H1 (cell line): Measurements from ENCODE around the gene PDK2. TPM values are rescaled to one million over a fixed set of nuclear protein-coding genes. Genes with fewer than 3 reads are reported as not detected.
A peak's percentile ranks its signal among the peaks of the same experiment; 100 is the strongest.

Experiments used
- CTCF ChIA-PET: fragments of 300-600 bp; sonication (Branson Sonifier 250); formaldehyde crosslinking; loops from one replicate; lab custom pipeline; 2021; ENCODE audit not compliant: partially characterized antibody; lab: Charles Lee
- POLR2A ChIA-PET: fragments of 300-600 bp; sonication (Branson Sonifier 250); formaldehyde crosslinking; loops from one replicate; lab custom pipeline; 2021; ENCODE audit warnings: inconsistent platforms; ENCODE audit not compliant: partially characterized antibody; lab: Charles Lee
- DNase-seq, 2 experiments: peaks; one replicate each; pipeline versions ENCODE4 v3.0.0 to v3.0.0-alpha.2; 2010 to 2022; ENCODE audit warnings: low spot score in 2 of 2, low read depth in 1 of 2, mixed read lengths in 1 of 2
- FAIRE-seq: peaks from 2 replicates; lab custom pipeline; 2011; peaks lifted over from hg19 to GRCh38; lab: Jason Lieb, UNC
- H2AFZ ChIP-seq: 2 replicates; pipeline ENCODE4 v1.8.1; 2012; ENCODE audit warnings: low read length, inconsistent platforms
- H2AK5ac ChIP-seq: 2 replicates; pipeline ENCODE4 v1.6.1; 2013; ENCODE audit warnings: low read depth, low read length
- H2BK120ac ChIP-seq: replicated peaks from 2 replicates; pipeline ENCODE3; 2013; ENCODE audit warnings: low read depth, low read length, inconsistent platforms
- H2BK12ac ChIP-seq: 2 replicates; pipeline ENCODE4 v1.6.1; 2013; ENCODE audit warnings: low read depth, low read length
- H2BK15ac ChIP-seq: 2 replicates; pipeline ENCODE4 v1.6.1; 2013; ENCODE audit warnings: low read length
- H2BK20ac ChIP-seq: 2 replicates; pipeline ENCODE4 v1.6.1; 2013; ENCODE audit warnings: low read length
- H2BK5ac ChIP-seq: 2 replicates; pipeline ENCODE4 v1.6.1; 2013; ENCODE audit warnings: low read depth, low read length
- H3K14ac ChIP-seq: 2 replicates; pipeline ENCODE4 v1.6.1; 2013; ENCODE audit warnings: inconsistent platforms; ENCODE audit not compliant: insufficient read length
- H3K18ac ChIP-seq: 2 replicates; pipeline ENCODE4 v1.6.1; 2013; ENCODE audit warnings: low read length; ENCODE audit errors: extremely low read depth
- H3K23ac ChIP-seq: 2 replicates; pipeline ENCODE4 v1.6.1; 2013; ENCODE audit warnings: inconsistent platforms; ENCODE audit not compliant: insufficient read length
- H3K23me2 ChIP-seq: 2 replicates; pipeline ENCODE4 v1.6.1; 2013; ENCODE audit warnings: low read depth, low read length
- H3K27ac ChIP-seq: 2 replicates; pipeline ENCODE4 v1.6.1; 2011; ENCODE audit warnings: low read depth, low read length, inconsistent platforms
- H3K27me3 ChIP-seq, 4 experiments: replicated peaks in 1 of 4; 1 replicate in 1 of 4; 2 replicates in 3 of 4; pipeline versions ENCODE4 v1.6.1 to v1.8.1; 2011 to 2013; ENCODE audit warnings: low read length in 3 of 4, mild to moderate bottlenecking in 3 of 4, inconsistent platforms in 2 of 4, mixed read lengths in 2 of 4, moderate library complexity in 1 of 4; ENCODE audit not compliant: control insufficient read depth in 3 of 4, insufficient read depth in 3 of 4; ENCODE audit errors: extremely low read depth in 1 of 4
- H3K36me3 ChIP-seq, 4 experiments: 2 replicates each; pipeline versions ENCODE4 v1.6.1 to v1.8.1; 2011 to 2013; ENCODE audit warnings: mild to moderate bottlenecking in 4 of 4, low read length in 3 of 4, moderate library complexity in 2 of 4, control low read depth in 1 of 4, inconsistent platforms in 1 of 4; ENCODE audit not compliant: insufficient read depth in 4 of 4, control insufficient read depth in 2 of 4
- H3K4ac ChIP-seq: replicated peaks from 2 replicates; pipeline ENCODE3; 2013; ENCODE audit warnings: low read length, low read depth, mixed read lengths, inconsistent platforms; ENCODE audit not compliant: insufficient read length
- H3K4me1 ChIP-seq, 4 experiments: replicated peaks in 1 of 4; 1 replicate in 1 of 4; 2 replicates in 3 of 4; pipeline versions ENCODE4 v1.6.1 to v1.8.1; 2011 to 2013; ENCODE audit warnings: low read length in 3 of 4, inconsistent platforms in 2 of 4, mixed read lengths in 1 of 4; ENCODE audit not compliant: insufficient read depth in 4 of 4, control insufficient read depth in 3 of 4
- H3K4me2 ChIP-seq, 2 experiments: 2 replicates each; pipeline versions ENCODE4 v1.6.1 to v1.8.1; 2011 to 2013; ENCODE audit warnings: low read depth in 2 of 2, low read length in 2 of 2, control low read depth in 1 of 2, inconsistent platforms in 1 of 2, mild to moderate bottlenecking in 1 of 2; ENCODE audit not compliant: insufficient read depth in 1 of 2
- H3K4me3 ChIP-seq, 4 experiments: fragments of 200-600, 300-600 bp in 1 of 4; sonication (generic), shearing (Covaris generic), sonication (Bioruptor Twin) in 1 of 4; 2 replicates each; pipeline versions ENCODE4 v1.5.1 to v1.8.1; 2011 to 2016; ENCODE audit warnings: low read length in 4 of 4, low read depth in 3 of 4, control low read depth in 2 of 4, inconsistent platforms in 2 of 4, mild to moderate bottlenecking in 2 of 4, mixed read lengths in 1 of 4, moderate library complexity in 1 of 4; ENCODE audit not compliant: insufficient read depth in 2 of 4; ENCODE audit errors: extremely low read depth in 1 of 4
- H3K56ac ChIP-seq: replicated peaks from 2 replicates; pipeline ENCODE3; 2013; ENCODE audit warnings: low read depth, mild to moderate bottlenecking, mixed read lengths, low read length, inconsistent platforms; ENCODE audit not compliant: insufficient read length
- H3K79me1 ChIP-seq: 2 replicates; pipeline ENCODE4 v1.6.1; 2013; ENCODE audit warnings: low read depth, low read length, control low read depth
- H3K79me2 ChIP-seq, 2 experiments: 2 replicates each; pipeline versions ENCODE4 v1.6.1 to v1.8.1; 2012 to 2013; ENCODE audit warnings: low read length in 2 of 2, mild to moderate bottlenecking in 2 of 2, inconsistent platforms in 1 of 2; ENCODE audit not compliant: insufficient read depth in 2 of 2, control insufficient read depth in 1 of 2
- H3K9ac ChIP-seq, 4 experiments: replicated peaks in 1 of 4; 1 replicate in 1 of 4; 2 replicates in 3 of 4; pipeline versions ENCODE4 v1.6.1 to v1.8.1; 2011 to 2013; ENCODE audit warnings: low read depth in 3 of 4, low read length in 3 of 4, control low read depth in 2 of 4, mild to moderate bottlenecking in 2 of 4, moderate library complexity in 2 of 4, inconsistent platforms in 1 of 4; ENCODE audit errors: extremely low read depth in 1 of 4
- H3K9me3 ChIP-seq, 2 experiments: 2 replicates each; pipeline versions ENCODE4 v1.6.1 to v1.8.1; 2012 to 2013; ENCODE audit warnings: mild to moderate bottlenecking in 2 of 2, moderate library complexity in 2 of 2, control low read depth in 1 of 2, inconsistent platforms in 1 of 2, low read depth in 1 of 2, low read length in 1 of 2, mixed read lengths in 1 of 2; ENCODE audit not compliant: insufficient read depth in 2 of 2
- H4K20me1 ChIP-seq, 2 experiments: replicated peaks in 1 of 2; 2 replicates each; pipeline versions ENCODE3 to v1.8.1; 2011 to 2013; ENCODE audit warnings: inconsistent platforms in 2 of 2, low read length in 2 of 2, mild to moderate bottlenecking in 1 of 2; ENCODE audit not compliant: insufficient read depth in 2 of 2, control insufficient read depth in 1 of 2
- H4K5ac ChIP-seq: 2 replicates; pipeline ENCODE4 v1.6.1; 2013; ENCODE audit warnings: low read length, low read depth, mixed read lengths, inconsistent platforms; ENCODE audit not compliant: insufficient read length
- H4K8ac ChIP-seq: 2 replicates; pipeline ENCODE4 v1.8.0; 2013; ENCODE audit warnings: mild to moderate bottlenecking, moderate library complexity, low read length, inconsistent platforms; ENCODE audit not compliant: insufficient read depth; ENCODE audit errors: extremely low read depth
- H4K91ac ChIP-seq: replicated peaks from 2 replicates; pipeline ENCODE3; 2013; ENCODE audit warnings: low read length, mixed read lengths, inconsistent platforms; ENCODE audit not compliant: insufficient read length
- CREB1 ChIP-seq: IDR thresholded peaks from 2 replicates; pipeline ENCODE4 v1.6.1; 2012; ENCODE audit warnings: inconsistent platforms
- GABPA ChIP-seq: IDR thresholded peaks from 2 replicates; pipeline ENCODE4 v1.6.1; 2011; ENCODE audit warnings: mild to moderate bottlenecking, low read length, moderate library complexity, borderline replicate concordance; ENCODE audit not compliant: insufficient read depth
- KDM4A ChIP-seq: IDR thresholded peaks from one replicate; pipeline ENCODE4 v1.7.1; 2012; ENCODE audit warnings: low read depth, mild to moderate bottlenecking, moderate library complexity, low read length, inconsistent platforms; ENCODE audit not compliant: severe bottlenecking
- RNF2 ChIP-seq: fragments of 200-900, 300-1000 bp; sonication (generic); IDR thresholded peaks from 2 replicates; pipeline ENCODE4 v1.7.1; 2016; ENCODE audit warnings: borderline replicate concordance, low read depth, mild to moderate bottlenecking, antibody characterized with exemption, low read length; ENCODE audit not compliant: poor library complexity, severe bottlenecking; ENCODE audit errors: missing control alignments
- SUZ12 ChIP-seq: fragments of 200-600 bp; sonication (generic); IDR thresholded peaks from 2 replicates; pipeline ENCODE4 v1.6.1; 2012; ENCODE audit warnings: mild to moderate bottlenecking, inconsistent platforms, low read length, moderate library complexity, mixed read lengths
- ZNF274 ChIP-seq: IDR thresholded peaks from 2 replicates; pipeline ENCODE4 v1.7.0; 2012; ENCODE audit warnings: low read length, borderline replicate concordance; ENCODE audit errors: extremely low read depth
- WGBS, 2 experiments: shearing (Covaris generic) in 1 of 2; methylation state at CpG; one replicate each; pipeline versions ENCODE4 v1.1.6 to v1.1.7; 2013 to 2015; ENCODE audit warnings: low lambda C conversion rate in 2 of 2, mixed read lengths in 2 of 2, inconsistent platforms in 1 of 2, low coverage in 1 of 2, missing lambda C conversion rate in 1 of 2; ENCODE audit not compliant: insufficient replicate concordance in 2 of 2, insufficient coverage in 1 of 2, insufficient read length in 1 of 2; ENCODE audit errors: extremely low coverage in 1 of 2, missing lambda C conversion rate in 1 of 2; 5-methylcytosine and 5-hydroxymethylcytosine counted together
- polyA plus RNA-seq, 7 experiments: library from polyadenylated mRNA; depleted of rRNA in 3 of 7; stranded (reverse) in 5 of 7; unstranded in 2 of 7; fragments of >200 nt in 5 of 7; fragments of 200-250 nt in 2 of 7; gene quantifications; 1 replicate in 5 of 7; 2 replicates in 1 of 7; 4 replicates in 1 of 7; pipeline versions ENCODE4 v1.2.1 to v1.2.3, GENCODE V29; 2011 to 2013; ENCODE audit warnings: missing spikeins in 2 of 7, mixed read lengths in 2 of 7
- total RNA-seq: library from RNA; stranded (reverse); fragmentation: NEBNext Ultra II Directional; extraction: Animal tissue kit (Norgen Biotek cat#: 25700); gene quantifications from 2 replicates; pipeline ENCODE4 v1.2.1, GENCODE V29; 2021
- TF ChIP-seq, protein P1 (sequence below): IDR thresholded peaks from 2 replicates; pipeline ENCODE4 v1.6.1; 2012; ENCODE audit warnings: inconsistent platforms
- TF ChIP-seq, protein P2 (sequence below): IDR thresholded peaks from 2 replicates; pipeline ENCODE4 v1.6.1; 2012; ENCODE audit warnings: inconsistent platforms

PDK2 gene
- total and polyA plus RNA-seq, 2 of the 8 experiments (the other 6 are each of a cell fraction or from before 2014, with no cell fraction given): 18.3 to 121 TPM

DNA sequence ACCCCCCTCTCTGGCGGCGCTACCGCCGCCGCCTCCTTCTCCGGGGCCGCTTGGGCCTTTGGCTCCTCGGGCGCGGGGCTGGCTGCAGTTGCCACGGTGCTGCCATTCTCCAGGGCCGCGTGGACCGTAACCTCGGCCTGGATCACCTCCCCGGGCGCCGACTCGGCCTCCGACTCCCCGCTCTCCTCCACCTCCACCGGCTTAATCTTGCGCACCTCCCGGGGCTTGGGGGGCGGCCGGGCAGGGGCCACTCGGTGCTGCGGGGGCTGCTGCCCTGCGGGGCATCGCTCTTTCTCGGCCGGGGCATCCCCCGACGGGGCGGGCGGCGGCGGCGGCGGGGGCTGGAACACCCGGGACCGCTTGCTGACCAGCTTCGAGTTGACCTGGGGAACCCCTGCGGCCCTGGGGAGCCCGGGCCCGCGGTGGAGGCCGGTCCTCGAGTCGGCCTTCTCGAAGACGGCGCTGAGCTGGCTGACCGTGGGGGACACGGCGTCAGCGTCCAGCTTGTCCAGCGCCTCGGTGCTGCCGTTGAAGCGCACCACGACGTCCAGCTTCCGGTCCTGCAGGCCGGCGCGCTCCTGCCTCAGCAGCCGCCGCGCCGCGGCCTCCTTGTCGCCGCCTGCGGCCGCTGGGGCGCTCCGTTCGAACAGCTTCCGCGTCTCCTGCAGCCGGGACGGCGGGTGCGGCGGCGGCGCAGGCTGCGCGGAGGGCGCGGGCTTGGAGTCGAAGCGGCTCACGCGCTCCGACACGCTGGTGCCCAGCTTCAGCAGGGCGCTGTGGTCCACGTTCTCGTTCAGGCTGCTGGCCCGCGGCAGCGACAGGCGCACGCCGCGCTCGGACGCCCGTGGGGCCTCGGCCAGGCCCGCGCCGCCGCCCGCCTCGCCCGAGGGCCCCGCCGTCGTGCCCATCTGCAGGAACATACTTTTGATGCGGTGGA, 54.5 kb downstream of the PDK2 start:
- Histone ChIP-seq H3K27ac (no peak overlapping the region), H2BK15ac (no peak overlapping the region), H2BK20ac (no peak overlapping the region), H3K23ac (no peak overlapping the region), H2BK5ac (no peak overlapping the region), H3K56ac (no peak overlapping the region), H3K18ac (0 out of 2 replicates have a peak overlapping the region, but pooled peaks have one; percentile 60), H3K14ac (no peak overlapping the region), H4K20me1 (peaks cover 5 to 16% of the 10 kb centered on the region in 2 experiments), H2AFZ (no peak overlapping the region), H4K91ac (no peak overlapping the region), H3K4me3 (peak overlapping the region; percentile 57 to 65 (median 62)), H2BK120ac (no peak overlapping the region), H3K4me2 (peak overlapping the region; percentile 87 to 88), H3K9ac (peak overlapping the region in 1 of 4 experiments; percentile 39; a peak in 1 of 7 replicates), H3K79me1 (peaks cover 8% of the 10 kb centered on the region), H2AK5ac (no peak overlapping the region), H2BK12ac (peak overlapping the region; percentile 39; the same call in 1 of the 2 replicates), H3K23me2 (peaks cover 30% of the 10 kb centered on the region), H4K5ac (no peak overlapping the region), H4K8ac (peak overlapping the region; percentile 25; the same call in 1 of the 2 replicates), H3K79me2 (no peaks in the 10 kb centered on the region; a peak in 1 of 4 replicates), H3K4me1 (peaks cover 0 to 34% (median 16%) of the 10 kb centered on the region in 4 experiments; a peak in 6 of 7 replicates), H3K4ac (no peak overlapping the region), H3K27me3 (peaks cover 2 to 17% (median 15%) of the 10 kb centered on the region in 4 experiments; a peak in 6 of 7 replicates), H3K9me3 (no peaks in the 10 kb centered on the region), H3K36me3 (0 out of 8 replicates have a peak, but pooled peaks cover 0 to 1% (median 0%) of the 10 kb centered on the region in 4 experiments)
- FAIRE-seq: no peak
- ChIA-PET POLR2A (interaction anchor here (0.7 to 1.3 kb wide), 6 partner anchors 11 to 187 kb away, joined by 3 to 5 read pairs (median 4); no protein-coding TSS in a partner anchor), CTCF (interaction anchor here (1.7 to 21.5 kb wide), 4 partner anchors 12 to 34 kb away, joined by 4 to 299 read pairs (median 86); partner anchors contain the start of genes SAMD14 and SGCA)
- 2% methylated on average over 66 of the region's 123 CpGs; no CpG with 5 or more reads in 1 of the 2 experiments for WGBS, 2 experiments
- DNase-seq: no peak
- no peak for TF ChIP-seq CREB1
- TF ChIP-seq, protein P1, sequence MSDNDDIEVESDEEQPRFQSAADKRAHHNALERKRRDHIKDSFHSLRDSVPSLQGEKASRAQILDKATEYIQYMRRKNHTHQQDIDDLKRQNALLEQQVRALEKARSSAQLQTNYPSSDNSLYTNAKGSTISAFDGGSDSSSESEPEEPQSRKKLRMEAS: 0 out of 2 replicates have a peak, but pooled peaks have one; percentile 37
- no peak for TF ChIP-seq ZNF274
- peak; percentile 17 for TF ChIP-seq RNF2
- peak; percentile 42 for TF ChIP-seq KDM4A
- TF ChIP-seq GABPA: peak; percentile 53; the same call in 1 of the 2 replicates
- TF ChIP-seq, protein P2, sequence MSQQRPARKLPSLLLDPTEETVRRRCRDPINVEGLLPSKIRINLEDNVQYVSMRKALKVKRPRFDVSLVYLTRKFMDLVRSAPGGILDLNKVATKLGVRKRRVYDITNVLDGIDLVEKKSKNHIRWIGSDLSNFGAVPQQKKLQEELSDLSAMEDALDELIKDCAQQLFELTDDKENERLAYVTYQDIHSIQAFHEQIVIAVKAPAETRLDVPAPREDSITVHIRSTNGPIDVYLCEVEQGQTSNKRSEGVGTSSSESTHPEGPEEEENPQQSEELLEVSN: 0 out of 2 replicates have a peak, but pooled peaks have one; percentile 11
- TF ChIP-seq SUZ12: peak; percentile 73; the same call in 1 of the 2 replicates
